ENCODE results near the gene KCNAB2.

- no peak for TF ChIP-seq CTCF (IDR thresholded peaks at IDR 0.05; ENCODE audit: low read length)
- no peak for TF ChIP-seq EZH2 (IDR thresholded peaks at IDR 0.05; ENCODE audit: borderline replicate concordance, low read length)
Measured at GRCh38 chr1:6035303-6035702, 10.4 kb upstream of the KCNAB2 start.
